HG03039 (cell line): Measurements from ENCODE around the gene PYCARD.
"Not testable (repeated sequence)": the region's sequence is repeated elsewhere in the genome, so short reads cannot be mapped to it uniquely, and the experiment has no call there.

Experiments used
- ATAC-seq: cut with Tn5 transposase; IDR thresholded peaks from one replicate; pipeline ENCODE4 v1.9.1; 2021; ENCODE audit warnings: mild to moderate bottlenecking, moderate library complexity; ENCODE audit not compliant: unreplicated experiment

Gene PYCARD

GRCh38 chr16:31191697-31192428 is 10.7 kb downstream of the PYCARD start:
- no peak for ATAC-seq

GRCh38 chr16:31190818-31191444 is 11.6 kb downstream of the PYCARD start:
- no peak for ATAC-seq

- ATAC-seq, result no peak
Measured at GRCh38 chr16:31190061-31190460, 12.5 kb downstream of the PYCARD start.

GRCh38 chr16:31189412-31189778 is 13.2 kb downstream of the PYCARD start:
- ATAC-seq, result no peak

GRCh38 chr16:31188450-31189411 is 13.8 kb downstream of the PYCARD start:
- ATAC-seq, result no peak

GRCh38 chr16:31187808-31188189 is 14.8 kb downstream of the PYCARD start:
- no peak for ATAC-seq

- no peak for ATAC-seq
Measured at GRCh38 chr16:31186930-31187807, 15.4 kb downstream of the PYCARD start.

- no peak for ATAC-seq
Measured at GRCh38 chr16:31186176-31186575, 16.4 kb downstream of the PYCARD start.

GRCh38 chr16:31185339-31185738 is 17.2 kb downstream of the PYCARD start:
- ATAC-seq, result no peak

GRCh38 chr16:31184888-31185287 is 17.7 kb downstream of the PYCARD start:
- ATAC-seq, result no peak

GRCh38 chr16:31183432-31184428 is 18.8 kb downstream of the PYCARD start:
- no peak for ATAC-seq

GRCh38 chr16:31182391-31182790 is 20.2 kb downstream of the PYCARD start:
- ATAC-seq, result no peak

- no peak for ATAC-seq
Measured at GRCh38 chr16:31181102-31181830, 21.3 kb downstream of the PYCARD start.

GRCh38 chr16:31179747-31180459 is 22.7 kb downstream of the PYCARD start, which contains the start of gene FUS:
FUS (plus strand) TSS chr16:31180139; CDS start chr16:31180215, 76 bp downstream.
- peak; percentile 59 for ATAC-seq

GRCh38 chr16:31179219-31179746 is 23.3 kb downstream of the PYCARD start:
- ATAC-seq, result peak; percentile 2

- ATAC-seq, result no peak
Measured at GRCh38 chr16:31177136-31177535, 25.4 kb downstream of the PYCARD start.

GRCh38 chr16:31170048-31170447 is 32.5 kb downstream of the PYCARD start:
- ATAC-seq, result not testable (repeated sequence)

- ATAC-seq, result no peak
Measured at GRCh38 chr16:31168848-31169247, 33.7 kb downstream of the PYCARD start.
